GM23338 (cell line): Measurements from ENCODE around the gene C1QTNF4.

Source experiments
- CREB1 ChIP-seq: fragments of 250-450 bp; sonication (Bioruptor Pico); IDR thresholded peaks from 2 replicates; pipeline ENCODE4 v1.5.0; 2020; ENCODE audit warnings: low read depth, mild to moderate bottlenecking, moderate library complexity
- CTCF ChIP-seq, 2 experiments: fragments of 200-600 bp in 1 of 2; sonication (generic) in 1 of 2; conservative IDR thresholded peaks; 2 replicates each; pipeline versions ENCODE4 v1.5.1 to v1.6.1; 2016 to 2017; ENCODE audit warnings: antibody characterized with exemption in 2 of 2, low read depth in 2 of 2, mild to moderate bottlenecking in 2 of 2, moderate library complexity in 1 of 2
- ETS1 ChIP-seq: IDR thresholded peaks from 2 replicates; pipeline ENCODE4 v1.6.1; 2016; ENCODE audit warnings: antibody characterized with exemption
- EZH2 ChIP-seq: fragments of 200-600 bp; sonication (generic); IDR thresholded peaks from one replicate; pipeline ENCODE4 v1.8.0; 2017; ENCODE audit warnings: antibody characterized with exemption, mild to moderate bottlenecking, low read depth; ENCODE audit not compliant: unreplicated experiment
- EZH2phosphoT487 ChIP-seq: fragments of 200-600 bp; sonication (generic); IDR thresholded peaks from one replicate; pipeline ENCODE4 v1.8.1; 2018; ENCODE audit warnings: antibody characterized with exemption; ENCODE audit not compliant: unreplicated experiment
- JUNB ChIP-seq: IDR thresholded peaks from one replicate; pipeline ENCODE4 v1.6.1; 2016; ENCODE audit warnings: antibody characterized with exemption; ENCODE audit not compliant: unreplicated experiment
- POLR2AphosphoS5 ChIP-seq: IDR thresholded peaks from 2 replicates; pipeline ENCODE4 v1.6.1; 2016; ENCODE audit warnings: antibody characterized with exemption, low read depth
- REST ChIP-seq: IDR thresholded peaks from one replicate; pipeline ENCODE4 v1.6.1; 2018; ENCODE audit warnings: antibody characterized with exemption; ENCODE audit not compliant: unreplicated experiment

GRCh38 chr11:47586098-47586855, 7.9 kb downstream of the C1QTNF4 start, which contains the start of gene FAM180B:
- TF ChIP-seq EZH2phosphoT487 (no peak), CTCF (conservative IDR thresholded peaks at IDR 0.05; ENCODE audit: low read depth in 2 of 2) (no peak), POLR2AphosphoS5 (no peak), JUNB (no peak), EZH2 (no peak), ETS1 (no peak), REST (no peak), CREB1 (CRISPR knock-in tag) (no peak)
